H9 (cell line): ENCODE data around the gene FOLR1. TPM values are rescaled to one million over a fixed set of nuclear protein-coding genes. Genes with fewer than 3 reads are reported as not detected.

Source experiments
- DNase-seq: peaks from one replicate; pipeline ENCODE4 v3.0.0-alpha.2; 2017
- H2AFZ ChIP-seq: one replicate; pipeline ENCODE4 v1.6.1; 2013; ENCODE audit warnings: mild to moderate bottlenecking, low read length, control low read depth, moderate library complexity
- H2AK5ac ChIP-seq: 2 replicates; pipeline ENCODE4 v1.6.1; 2013; ENCODE audit warnings: low read length, control low read depth, mixed read lengths; ENCODE audit not compliant: insufficient read length
- H2BK120ac ChIP-seq: one replicate; pipeline ENCODE4 v1.6.1; 2013; ENCODE audit warnings: low read depth, mild to moderate bottlenecking, low read length, control low read depth, inconsistent platforms; ENCODE audit not compliant: poor library complexity, severe bottlenecking
- H2BK12ac ChIP-seq: 2 replicates; pipeline ENCODE4 v1.6.1; 2013; ENCODE audit warnings: low read length, control low read depth, mixed read lengths, low read depth; ENCODE audit not compliant: insufficient read length
- H2BK15ac ChIP-seq: 2 replicates; pipeline ENCODE4 v1.6.1; 2013; ENCODE audit warnings: low read depth, low read length, control low read depth
- H2BK20ac ChIP-seq: one replicate; pipeline ENCODE4 v1.6.1; 2013; ENCODE audit warnings: low read depth, mild to moderate bottlenecking, low read length, control low read depth, inconsistent platforms; ENCODE audit not compliant: poor library complexity, severe bottlenecking
- H2BK5ac ChIP-seq: 2 replicates; pipeline ENCODE4 v1.6.1; 2013; ENCODE audit warnings: low read length, control low read depth, mixed read lengths; ENCODE audit not compliant: insufficient read length
- H3K14ac ChIP-seq: 2 replicates; pipeline ENCODE4 v1.6.1; 2013; ENCODE audit warnings: low read length, control low read depth; ENCODE audit not compliant: insufficient read depth
- H3K18ac ChIP-seq: 2 replicates; pipeline ENCODE4 v1.6.1; 2013; ENCODE audit warnings: low read depth, mild to moderate bottlenecking, mixed read lengths, low read length, control low read depth; ENCODE audit not compliant: insufficient read length
- H3K23ac ChIP-seq: 2 replicates; pipeline ENCODE4 v1.6.1; 2013; ENCODE audit warnings: low read length, control low read depth, mixed read lengths, low read depth; ENCODE audit not compliant: insufficient read length
- H3K23me2 ChIP-seq: 2 replicates; pipeline ENCODE4 v1.6.1; 2013; ENCODE audit warnings: low read depth, mild to moderate bottlenecking, mixed read lengths, low read length, control low read depth; ENCODE audit not compliant: insufficient read length, poor library complexity, severe bottlenecking
- H3K27ac ChIP-seq: 2 replicates; pipeline ENCODE4 v1.5.1; 2013; ENCODE audit warnings: low read length, control low read depth, mixed read lengths, low read depth; ENCODE audit not compliant: insufficient read length
- H3K27me3 ChIP-seq: 2 replicates; pipeline ENCODE4 v1.6.1; 2013; ENCODE audit warnings: low read length, control low read depth, inconsistent platforms; ENCODE audit not compliant: insufficient read depth
- H3K4ac ChIP-seq: 2 replicates; pipeline ENCODE4 v1.6.1; 2013; ENCODE audit warnings: low read depth, mild to moderate bottlenecking, control low read depth, inconsistent platforms, low read length, moderate library complexity
- H3K4me1 ChIP-seq: 2 replicates; pipeline ENCODE4 v1.6.1; 2013; ENCODE audit warnings: low read length, control low read depth, inconsistent platforms; ENCODE audit not compliant: insufficient read depth
- H3K4me2 ChIP-seq: 2 replicates; pipeline ENCODE4 v1.6.1; 2013; ENCODE audit warnings: low read length, control low read depth, mixed read lengths; ENCODE audit not compliant: insufficient read length, insufficient read depth
- H3K56ac ChIP-seq: 2 replicates; pipeline ENCODE4 v1.6.1; 2013; ENCODE audit warnings: low read depth, mild to moderate bottlenecking, mixed read lengths, low read length, control low read depth; ENCODE audit not compliant: insufficient read length
- H3K79me1 ChIP-seq: 2 replicates; pipeline ENCODE4 v1.6.1; 2013; ENCODE audit warnings: low read depth, mild to moderate bottlenecking, moderate library complexity, low read length, control low read depth, inconsistent platforms; ENCODE audit not compliant: insufficient read depth, poor library complexity, severe bottlenecking
- H3K79me2 ChIP-seq: 2 replicates; pipeline ENCODE4 v1.6.1; 2013; ENCODE audit warnings: low read length, control low read depth, inconsistent platforms; ENCODE audit not compliant: insufficient read depth
- H3K9ac ChIP-seq: 2 replicates; pipeline ENCODE4 v1.6.1; 2013; ENCODE audit warnings: low read length, control low read depth, mixed read lengths; ENCODE audit not compliant: insufficient read length; ENCODE audit errors: extremely low read depth
- H3K9me3 ChIP-seq: one replicate; pipeline ENCODE4 v1.6.1; 2013; ENCODE audit warnings: low read depth, low read length, inconsistent platforms; ENCODE audit not compliant: control insufficient read depth
- H3T11ph ChIP-seq: one replicate; pipeline ENCODE4 v1.6.1; 2013; ENCODE audit warnings: mild to moderate bottlenecking, low read length, control low read depth, inconsistent platforms
- H4K20me1 ChIP-seq: one replicate; pipeline ENCODE4 v1.6.1; 2013; ENCODE audit not compliant: control insufficient read depth, insufficient read length, insufficient read depth
- H4K5ac ChIP-seq: 2 replicates; pipeline ENCODE4 v1.6.1; 2013; ENCODE audit warnings: low read depth, mild to moderate bottlenecking, mixed read lengths, low read length, control low read depth; ENCODE audit not compliant: insufficient read length
- H4K8ac ChIP-seq: replicated peaks from 2 replicates; pipeline ENCODE4 v1.6.1; 2013; ENCODE audit warnings: low read length, control low read depth, mixed read lengths, low read depth; ENCODE audit not compliant: insufficient read length
- H4K91ac ChIP-seq: 2 replicates; pipeline ENCODE4 v1.6.1; 2013; ENCODE audit warnings: low read depth, mild to moderate bottlenecking, moderate library complexity, mixed read lengths, low read length, control low read depth; ENCODE audit not compliant: insufficient read length
- H3K27ac Mint-ChIP-seq, 3 experiments: 2 replicates in 2 of 3; 3 replicates in 1 of 3; pipeline ENCODE4 v1.8.0; 2020 to 2021; ENCODE audit warnings: mixed read lengths in 3 of 3, mild to moderate bottlenecking in 1 of 3, moderate library complexity in 1 of 3
- H3K27me3 Mint-ChIP-seq: 2 replicates; pipeline ENCODE4 v1.8.0; 2021; ENCODE audit warnings: low read depth, mild to moderate bottlenecking, moderate library complexity, mixed read lengths
- H3K36me3 Mint-ChIP-seq, 3 experiments: 2 replicates in 2 of 3; 3 replicates in 1 of 3; pipeline ENCODE4 v1.8.0; 2020 to 2021; ENCODE audit warnings: low read depth in 3 of 3, mixed read lengths in 3 of 3; ENCODE audit not compliant: insufficient read depth in 1 of 3
- H3K4me1 Mint-ChIP-seq, 2 experiments: 2 replicates each; pipeline ENCODE4 v1.8.0; 2020; ENCODE audit warnings: mixed read lengths in 2 of 2
- H3K4me3 Mint-ChIP-seq, 2 experiments: 2 replicates in 1 of 2; 3 replicates in 1 of 2; pipeline ENCODE4 v1.8.0; 2020 to 2021; ENCODE audit warnings: mild to moderate bottlenecking in 2 of 2, mixed read lengths in 2 of 2, moderate library complexity in 1 of 2
- H3K9me3 Mint-ChIP-seq, 2 experiments: 2 replicates in 1 of 2; 3 replicates in 1 of 2; pipeline ENCODE4 v1.8.0; 2020; ENCODE audit warnings: mild to moderate bottlenecking in 2 of 2, mixed read lengths in 2 of 2, moderate library complexity in 1 of 2
- CTCF ChIP-seq: fragments of 200-600 bp; sonication (generic); conservative IDR thresholded peaks from 3 replicates; pipeline ENCODE4 v1.8.0; 2021; ENCODE audit warnings: antibody characterized with exemption, mild to moderate bottlenecking
- WGBS: extraction: QIAGEN DNeasy Blood & Tissue Kit; methylation state at CpG from one replicate; pipeline ENCODE4 v1.1.7; 2013; ENCODE audit warnings: missing lambda C conversion rate, low lambda C conversion rate, mixed read lengths; ENCODE audit not compliant: insufficient read length; ENCODE audit errors: extremely low coverage; 5-methylcytosine and 5-hydroxymethylcytosine counted together
- total RNA-seq: library from RNA; stranded (reverse); gene quantifications from 2 replicates; pipeline ENCODE4 v1.2.1, GENCODE V29; 2021

Gene FOLR1
- total RNA-seq, 1 experiment from 2014 or later = 0.92 TPM

DNA sequence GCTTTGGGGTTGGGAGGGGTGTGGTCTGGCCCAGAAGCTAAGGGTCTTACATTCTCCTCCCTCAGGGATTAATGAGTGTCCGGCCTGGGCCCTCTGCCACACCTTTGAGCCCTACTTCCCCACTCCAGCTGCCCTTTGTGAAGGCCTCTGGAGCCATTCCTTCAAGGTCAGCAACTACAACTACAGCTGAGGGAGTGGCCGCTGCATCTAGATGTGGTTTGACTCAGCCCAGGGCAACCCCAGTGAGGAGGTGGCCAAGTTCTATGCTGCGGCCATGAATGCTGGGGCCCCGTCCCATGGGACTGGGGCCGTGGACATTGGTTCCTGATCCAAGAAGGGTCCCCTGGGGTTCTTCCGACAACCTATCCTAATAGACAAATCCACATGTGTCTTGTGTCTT lies 14.3 kb upstream of the FOLR1 start:
- H3K36me3 Mint-ChIP-seq = no peaks in the 10 kb centered on the region
- H3K9me3 Mint-ChIP-seq = no peaks in the 10 kb centered on the region
- no peak overlapping the region for H2BK12ac ChIP-seq
- H3K27ac Mint-ChIP-seq = no peak overlapping the region
- H3T11ph ChIP-seq = no peak overlapping the region
- H3K9me3 ChIP-seq = no peaks in the 10 kb centered on the region
- H3K4ac ChIP-seq = no peak overlapping the region
- no peak overlapping the region for H2AK5ac ChIP-seq
- H2BK5ac ChIP-seq = no peak overlapping the region
- no peak overlapping the region for H3K18ac ChIP-seq
- no peak overlapping the region for H2AFZ ChIP-seq
- no peak overlapping the region for H3K56ac ChIP-seq
- H4K20me1 ChIP-seq = no peaks in the 10 kb centered on the region
- H3K9ac ChIP-seq = no peak overlapping the region
- H3K4me3 Mint-ChIP-seq = no peak overlapping the region
- H3K27ac ChIP-seq = no peak overlapping the region
- no peak overlapping the region for H3K23ac ChIP-seq
- H3K23me2 ChIP-seq = no peaks in the 10 kb centered on the region
- H4K8ac ChIP-seq = no peak overlapping the region
- no peak overlapping the region for H2BK20ac ChIP-seq
- no CpG with 5 or more reads among the region's 6 CpGs for WGBS
- H3K14ac ChIP-seq = no peak overlapping the region
- H3K4me2 ChIP-seq = no peak overlapping the region
- H3K4me1 Mint-ChIP-seq = peaks cover 4% of the 10 kb centered on the region in 2 experiments; a peak in 3 of 4 replicates
- no peak overlapping the region for H2BK15ac ChIP-seq
- H4K5ac ChIP-seq = no peak overlapping the region
- no peaks in the 10 kb centered on the region for H3K4me1 ChIP-seq
- H3K27me3 Mint-ChIP-seq = peaks cover 17% of the 10 kb centered on the region
- H3K27me3 ChIP-seq = no peaks in the 10 kb centered on the region
- no peak for DNase-seq
- H3K79me1 ChIP-seq = no peaks in the 10 kb centered on the region
- no peak overlapping the region for H4K91ac ChIP-seq
- no peaks in the 10 kb centered on the region for H3K79me2 ChIP-seq
- no peak overlapping the region for H2BK120ac ChIP-seq
- no peak for TF ChIP-seq CTCF
